ENCODE measurements around the gene PIEZO2. TPM values are rescaled to one million over a fixed set of nuclear protein-coding genes. Genes with fewer than 3 reads are reported as not detected.

Gene PIEZO2
- total and polyA plus RNA-seq, 2 of the 8 experiments (the other 6 are each of a cell fraction or from before 2014, with no cell fraction given), result 4.7 to 16.5 TPM

GRCh38 chr18:10924290-10924689 lies 225.1 kb downstream of the PIEZO2 start:
- no peaks in the 10 kb centered on the region for H3K23me2 ChIP-seq (ENCODE audit: low read depth, low read length)
- H3K23ac ChIP-seq (ENCODE audit: insufficient read length), result no peak overlapping the region
- no peak overlapping the region for H3K4me2 ChIP-seq (ENCODE audit: insufficient read depth in 1 of 2, low read depth in 2 of 2, low read length in 2 of 2)
- H3K4ac ChIP-seq (replicated peaks; ENCODE audit: insufficient read length, low read depth, low read length), result no peak overlapping the region
- H3K36me3 ChIP-seq (ENCODE audit: control insufficient read depth in 2 of 4, insufficient read depth in 4 of 4, low read length in 3 of 4), result no peaks in the 10 kb centered on the region
- no peaks in the 10 kb centered on the region for H3K79me1 ChIP-seq (ENCODE audit: low read depth, low read length)
- H3K4me1 ChIP-seq (replicated peaks in 1 of 4; ENCODE audit: control insufficient read depth in 3 of 4, insufficient read depth in 4 of 4, low read length in 3 of 4), result peaks cover 2 to 13% (median 12%) of the 10 kb centered on the region in 4 experiments; a peak in 6 of 7 replicates
- no peak for FAIRE-seq
- H2AK5ac ChIP-seq (ENCODE audit: low read depth, low read length), result no peak overlapping the region
- H2BK12ac ChIP-seq (ENCODE audit: low read depth, low read length), result no peak overlapping the region
- H3K9ac ChIP-seq (replicated peaks in 1 of 4; ENCODE audit: extremely low read depth in 1 of 4, low read depth in 3 of 4, low read length in 3 of 4), result no peak overlapping the region
- H3K79me2 ChIP-seq (ENCODE audit: control insufficient read depth in 1 of 2, insufficient read depth in 2 of 2, low read length in 2 of 2), result no peaks in the 10 kb centered on the region
- no peak overlapping the region for H2BK20ac ChIP-seq (ENCODE audit: low read length)
- no peak overlapping the region for H4K8ac ChIP-seq (ENCODE audit: extremely low read depth, insufficient read depth, low read length)
- H3K4me3 ChIP-seq (ENCODE audit: extremely low read depth in 1 of 4, insufficient read depth in 2 of 4, low read depth in 3 of 4, low read length in 4 of 4), result no peak overlapping the region
- H4K91ac ChIP-seq (replicated peaks; ENCODE audit: insufficient read length, low read length), result no peak overlapping the region
- no peak overlapping the region for H3K56ac ChIP-seq (replicated peaks; ENCODE audit: insufficient read length, low read depth, low read length)
- H2BK15ac ChIP-seq (ENCODE audit: low read length), result no peak overlapping the region
- DNase-seq (ENCODE audit: low read depth in 1 of 2, low spot score in 2 of 2), result no peak
- no peak overlapping the region for H2BK5ac ChIP-seq (ENCODE audit: low read depth, low read length)
- no peaks in the 10 kb centered on the region for H3K27me3 ChIP-seq (replicated peaks in 1 of 4; ENCODE audit: control insufficient read depth in 3 of 4, extremely low read depth in 1 of 4, insufficient read depth in 3 of 4, low read length in 3 of 4)
- no peaks in the 10 kb centered on the region for H4K20me1 ChIP-seq (replicated peaks in 1 of 2; ENCODE audit: control insufficient read depth in 1 of 2, insufficient read depth in 2 of 2, low read length in 2 of 2)
- 90% methylated on average over 4 of the region's 4 CpGs; no CpG with 5 or more reads in 1 of the 2 experiments for WGBS, 2 experiments (ENCODE audit: extremely low coverage in 1 of 2, insufficient coverage in 1 of 2, insufficient read length in 1 of 2, insufficient replicate concordance in 2 of 2, low coverage in 1 of 2, low lambda C conversion rate in 2 of 2, missing lambda C conversion rate in 1 of 2)
- H3K27ac ChIP-seq (ENCODE audit: low read depth, low read length), result no peak overlapping the region
- ChIA-PET POLR2A (ENCODE audit: partially characterized antibody) (no interaction called here), CTCF (ENCODE audit: partially characterized antibody) (interaction anchor here (1.0 kb wide), 1 partner anchor 23 kb away, joined by 3 read pairs; no protein-coding TSS in a partner anchor)
- H3K18ac ChIP-seq (ENCODE audit: extremely low read depth, low read length), result no peak overlapping the region
- no peaks in the 10 kb centered on the region for H3K9me3 ChIP-seq (ENCODE audit: insufficient read depth in 2 of 2, low read depth in 1 of 2, low read length in 1 of 2)
- no peak overlapping the region for H2AFZ ChIP-seq (ENCODE audit: low read length)
- H3K14ac ChIP-seq (ENCODE audit: insufficient read length), result no peak overlapping the region
- no peak overlapping the region for H4K5ac ChIP-seq (ENCODE audit: insufficient read length, low read depth, low read length)
- H2BK120ac ChIP-seq (replicated peaks; ENCODE audit: low read depth, low read length), result no peak overlapping the region
- TF ChIP-seq BCL11A (IDR thresholded peaks at IDR 0.05; ENCODE audit: low read depth in 2 of 2, low read length in 2 of 2) (no peak), E2F6 (IDR thresholded peaks at IDR 0.05) (no peak), POU5F1 (IDR thresholded peaks at IDR 0.05; ENCODE audit: low read depth, low read length) (no peak), RNF2 (IDR thresholded peaks at IDR 0.05; ENCODE audit: borderline replicate concordance, low read depth, low read length, missing control alignments, poor library complexity, severe bottlenecking) (no peak), MAFK (IDR thresholded peaks at IDR 0.05; ENCODE audit: low read depth, low read length) (no peak), KDM4A (IDR thresholded peaks at IDR 0.05; ENCODE audit: low read depth, low read length, severe bottlenecking) (no peak), ASH2L (IDR thresholded peaks at IDR 0.05; ENCODE audit: low read length) (no peak), BACH1 (IDR thresholded peaks at IDR 0.05; ENCODE audit: low read length) (no peak), HDAC2 (IDR thresholded peaks at IDR 0.05; ENCODE audit: borderline replicate concordance in 1 of 2, low read depth in 2 of 2, low read length in 2 of 2) (no peak), CBX5 (IDR thresholded peaks at IDR 0.05; ENCODE audit: low read depth, low read length) (no peak), GABPA (IDR thresholded peaks at IDR 0.05; ENCODE audit: borderline replicate concordance, insufficient read depth, low read length) (no peak), BRCA1 (IDR thresholded peaks at IDR 0.05; ENCODE audit: low read depth, low read length) (no peak), TAF1 (IDR thresholded peaks at IDR 0.05; ENCODE audit: low read depth, low read length) (no peak), NRF1 (IDR thresholded peaks at IDR 0.05; ENCODE audit: low read depth, low read length) (no peak)
